PC-3 (cell line): Measurements from ENCODE around the gene SLC7A7.

Experiments used
- EZH2 ChIP-seq: fragments of 300-600 bp; sonication (generic); IDR thresholded peaks from one replicate; pipeline ENCODE4 v1.6.1; 2017; ENCODE audit warnings: antibody characterized with exemption, mild to moderate bottlenecking, low read length; ENCODE audit not compliant: unreplicated experiment
- EZH2phosphoT487 ChIP-seq: fragments of 300-600 bp; sonication (generic); IDR thresholded peaks from 2 replicates; pipeline ENCODE4 v1.6.1; 2018; ENCODE audit warnings: mild to moderate bottlenecking, antibody characterized with exemption, low read length, borderline replicate concordance
- TF ChIP-seq, protein P1 (sequence below): fragments of 300-600 bp; sonication (generic); conservative IDR thresholded peaks from 2 replicates; pipeline ENCODE4 v1.5.1; 2017; ENCODE audit warnings: antibody characterized with exemption, low read depth, mild to moderate bottlenecking, low read length

DNA sequence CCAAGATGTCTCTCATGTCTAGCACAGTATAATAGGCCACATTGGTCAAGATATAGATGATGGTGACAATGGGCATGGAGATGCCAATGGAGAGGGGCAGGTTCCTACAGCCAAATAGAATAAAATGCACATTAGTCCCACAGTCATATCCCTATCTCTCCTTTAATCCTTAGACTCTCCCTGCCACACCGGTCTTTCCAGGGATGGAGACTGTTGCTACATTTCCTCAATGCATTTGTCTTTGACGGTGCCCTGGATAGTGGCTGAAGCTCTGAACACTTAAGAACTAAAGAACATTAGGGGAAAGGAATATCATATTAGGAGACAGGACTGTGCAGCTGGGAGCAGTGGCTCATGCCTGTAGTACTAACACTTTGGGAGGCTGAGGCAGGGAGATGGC is 39.0 kb downstream of the SLC7A7 start:
- TF ChIP-seq, protein P1, sequence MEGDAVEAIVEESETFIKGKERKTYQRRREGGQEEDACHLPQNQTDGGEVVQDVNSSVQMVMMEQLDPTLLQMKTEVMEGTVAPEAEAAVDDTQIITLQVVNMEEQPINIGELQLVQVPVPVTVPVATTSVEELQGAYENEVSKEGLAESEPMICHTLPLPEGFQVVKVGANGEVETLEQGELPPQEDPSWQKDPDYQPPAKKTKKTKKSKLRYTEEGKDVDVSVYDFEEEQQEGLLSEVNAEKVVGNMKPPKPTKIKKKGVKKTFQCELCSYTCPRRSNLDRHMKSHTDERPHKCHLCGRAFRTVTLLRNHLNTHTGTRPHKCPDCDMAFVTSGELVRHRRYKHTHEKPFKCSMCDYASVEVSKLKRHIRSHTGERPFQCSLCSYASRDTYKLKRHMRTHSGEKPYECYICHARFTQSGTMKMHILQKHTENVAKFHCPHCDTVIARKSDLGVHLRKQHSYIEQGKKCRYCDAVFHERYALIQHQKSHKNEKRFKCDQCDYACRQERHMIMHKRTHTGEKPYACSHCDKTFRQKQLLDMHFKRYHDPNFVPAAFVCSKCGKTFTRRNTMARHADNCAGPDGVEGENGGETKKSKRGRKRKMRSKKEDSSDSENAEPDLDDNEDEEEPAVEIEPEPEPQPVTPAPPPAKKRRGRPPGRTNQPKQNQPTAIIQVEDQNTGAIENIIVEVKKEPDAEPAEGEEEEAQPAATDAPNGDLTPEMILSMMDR, result no peak
- no peak for TF ChIP-seq EZH2
- no peak for TF ChIP-seq EZH2phosphoT487
